Cardiac fibroblast (primary cell): Measurements from ENCODE around the gene FAM222B.
"Not testable (repeated sequence)": the region's sequence is repeated elsewhere in the genome, so short reads cannot be mapped to it uniquely, and the experiment has no call there.

ENCODE experiments used
- DNase-seq, 2 donors: peaks; one replicate each; pipeline versions ENCODE4 v3.0.0 to v3.0.0-alpha.2; 2010; ENCODE audit warnings: low read depth in 2 of 2
- H3K4me3 ChIP-seq, 2 donors: replicated peaks in 1 of 2; 1 replicate in 1 of 2; 2 replicates in 1 of 2; pipeline ENCODE4 v1.5.1; 2011; ENCODE audit warnings: low read depth in 2 of 2, low read length in 2 of 2, mild to moderate bottlenecking in 2 of 2, moderate library complexity in 1 of 2
- TF ChIP-seq, protein P1 (sequence below): IDR thresholded peaks from one replicate; pipeline ENCODE4 v1.5.1; 2011; ENCODE audit warnings: low read depth, mild to moderate bottlenecking, low read length, inconsistent platforms

The FAM222B gene

DNA sequence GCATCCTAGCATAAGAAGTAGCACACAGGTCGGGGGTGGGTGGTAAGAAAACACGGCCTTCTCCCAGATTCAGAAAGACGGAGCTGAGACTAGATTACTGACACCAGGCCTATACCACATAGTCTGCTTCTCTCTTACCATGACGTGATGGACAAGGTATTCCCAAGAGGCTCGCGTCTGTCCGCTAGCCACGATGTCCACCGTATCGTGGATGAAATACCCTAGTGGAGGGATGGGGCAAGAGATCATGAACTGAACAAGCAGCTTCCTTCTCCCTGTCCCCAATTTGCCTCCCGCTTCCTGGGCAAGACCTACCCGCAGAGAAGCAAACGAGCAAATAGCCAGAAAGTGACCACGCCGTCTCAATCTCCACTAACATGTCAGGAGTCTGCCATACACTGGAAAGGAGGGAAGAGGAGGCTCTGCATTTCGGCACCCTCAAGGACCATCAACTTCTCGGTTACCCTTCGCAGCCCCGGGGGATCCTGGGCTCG lies 117.4 kb downstream of the FAM222B start:
- DNase-seq, result peak; percentile 54 to 70
- peak overlapping the region; percentile 74 to 83 for H3K4me3 ChIP-seq

GRCh38 chr17:28724500-28725165 lies 118.0 kb downstream of the FAM222B start:
- H3K4me3 ChIP-seq, result peak overlapping the region in 1 of 2 donors; percentile 74
- no peak for DNase-seq
- TF ChIP-seq, protein P1, sequence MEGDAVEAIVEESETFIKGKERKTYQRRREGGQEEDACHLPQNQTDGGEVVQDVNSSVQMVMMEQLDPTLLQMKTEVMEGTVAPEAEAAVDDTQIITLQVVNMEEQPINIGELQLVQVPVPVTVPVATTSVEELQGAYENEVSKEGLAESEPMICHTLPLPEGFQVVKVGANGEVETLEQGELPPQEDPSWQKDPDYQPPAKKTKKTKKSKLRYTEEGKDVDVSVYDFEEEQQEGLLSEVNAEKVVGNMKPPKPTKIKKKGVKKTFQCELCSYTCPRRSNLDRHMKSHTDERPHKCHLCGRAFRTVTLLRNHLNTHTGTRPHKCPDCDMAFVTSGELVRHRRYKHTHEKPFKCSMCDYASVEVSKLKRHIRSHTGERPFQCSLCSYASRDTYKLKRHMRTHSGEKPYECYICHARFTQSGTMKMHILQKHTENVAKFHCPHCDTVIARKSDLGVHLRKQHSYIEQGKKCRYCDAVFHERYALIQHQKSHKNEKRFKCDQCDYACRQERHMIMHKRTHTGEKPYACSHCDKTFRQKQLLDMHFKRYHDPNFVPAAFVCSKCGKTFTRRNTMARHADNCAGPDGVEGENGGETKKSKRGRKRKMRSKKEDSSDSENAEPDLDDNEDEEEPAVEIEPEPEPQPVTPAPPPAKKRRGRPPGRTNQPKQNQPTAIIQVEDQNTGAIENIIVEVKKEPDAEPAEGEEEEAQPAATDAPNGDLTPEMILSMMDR, result no peak

More for the DNA sequence above, 117.4 kb downstream of the FAM222B start:
- TF ChIP-seq, protein P1, result no peak

DNA sequence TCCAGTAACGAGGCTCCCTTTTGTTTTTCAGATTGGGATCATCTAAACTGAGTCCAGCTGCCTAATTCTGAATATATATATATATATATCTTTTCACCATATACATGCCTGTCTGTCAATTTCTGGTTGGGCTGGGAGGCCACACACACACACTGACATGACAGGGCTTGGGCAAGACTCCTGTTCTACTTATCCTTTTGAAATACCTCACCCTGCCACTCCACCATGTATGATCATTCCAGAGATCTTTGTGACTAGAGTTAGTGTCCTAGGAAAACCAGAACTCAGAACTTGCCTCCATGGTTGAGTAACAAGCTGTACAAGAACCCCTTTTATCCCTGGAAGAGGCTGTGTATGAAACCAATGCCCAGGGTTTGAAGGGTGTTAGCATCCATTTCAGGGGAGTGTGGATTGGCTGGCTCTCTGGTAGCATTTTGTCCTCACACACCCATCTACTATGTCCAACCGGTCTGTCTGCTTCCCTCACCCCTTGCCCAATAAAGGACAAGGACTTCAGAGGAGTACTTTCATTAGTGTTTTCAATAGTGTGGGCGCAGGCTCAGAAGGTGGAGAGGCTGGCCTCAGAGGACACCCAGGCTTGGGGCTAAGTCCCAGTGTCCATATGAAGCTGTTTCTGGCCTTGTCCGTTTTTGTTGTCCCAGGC lies 118.6 kb downstream of the FAM222B start:
- DNase-seq, H3K4me3 ChIP-seq: not testable (repeated sequence)

GRCh38 chr17:28723159-28723835 lies 119.3 kb downstream of the FAM222B start:
- no peak overlapping the region for H3K4me3 ChIP-seq
- TF ChIP-seq, protein P1, result no peak
- no peak for DNase-seq

DNA sequence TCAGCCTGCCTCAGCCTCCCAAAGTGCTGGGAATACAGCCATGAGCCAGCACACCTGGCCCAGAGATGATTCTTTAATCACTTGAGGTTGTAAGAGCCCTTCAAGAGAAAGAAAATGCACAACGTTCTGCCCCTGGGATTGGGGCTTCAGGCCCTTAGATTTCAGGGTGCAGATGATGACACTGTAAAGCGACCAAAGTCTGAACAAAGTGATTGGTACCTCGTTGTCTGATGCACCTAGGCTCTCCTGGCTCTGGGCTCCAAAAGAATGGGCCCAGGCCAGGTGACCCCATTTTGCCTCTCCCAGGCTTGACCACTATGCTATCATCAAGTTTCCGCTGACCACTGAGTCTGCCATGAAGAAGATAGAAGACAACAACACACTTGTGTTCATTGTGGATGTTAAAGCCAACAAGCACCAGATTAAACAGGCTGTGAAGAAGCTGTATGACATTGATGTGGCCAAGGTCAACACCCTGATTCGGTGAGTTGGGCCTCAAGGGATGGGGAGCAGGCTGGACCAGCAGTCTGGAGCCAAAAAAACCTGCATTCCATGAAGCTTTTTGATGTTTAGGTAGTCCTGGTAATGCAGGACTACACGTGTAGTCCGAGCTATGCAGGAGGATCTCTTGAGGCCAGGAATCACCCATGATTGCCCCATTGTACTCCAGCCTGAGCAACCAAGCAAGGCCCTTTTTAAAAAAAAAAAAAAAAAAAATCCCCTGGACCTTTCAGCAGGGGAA lies 120.0 kb downstream of the FAM222B start:
- TF ChIP-seq, protein P1, result no peak

DNA sequence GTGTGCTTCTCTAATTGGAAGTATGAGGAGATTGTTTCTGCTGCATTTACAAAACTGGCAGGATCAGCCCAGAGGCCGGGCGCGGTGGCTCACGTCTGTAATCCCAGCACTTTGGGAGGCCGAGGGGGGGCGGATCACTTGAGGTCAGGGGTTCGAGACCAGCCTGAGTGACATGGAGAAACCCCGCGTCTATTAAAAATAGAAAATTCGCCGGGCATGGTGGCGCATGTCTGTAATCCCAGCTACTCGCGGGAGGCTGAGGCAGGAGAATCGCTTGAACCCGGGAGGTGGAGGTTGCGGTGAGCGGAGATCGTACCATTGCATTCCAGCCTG lies 121.6 kb downstream of the FAM222B start:
- not testable (repeated sequence) for DNase-seq
- H3K4me3 ChIP-seq, result peak overlapping the region; percentile 96

More for the DNA sequence above, 120.0 kb downstream of the FAM222B start:
- peak overlapping the region in 1 of 2 donors; percentile 24 for H3K4me3 ChIP-seq
- DNase-seq, result no peak

DNA sequence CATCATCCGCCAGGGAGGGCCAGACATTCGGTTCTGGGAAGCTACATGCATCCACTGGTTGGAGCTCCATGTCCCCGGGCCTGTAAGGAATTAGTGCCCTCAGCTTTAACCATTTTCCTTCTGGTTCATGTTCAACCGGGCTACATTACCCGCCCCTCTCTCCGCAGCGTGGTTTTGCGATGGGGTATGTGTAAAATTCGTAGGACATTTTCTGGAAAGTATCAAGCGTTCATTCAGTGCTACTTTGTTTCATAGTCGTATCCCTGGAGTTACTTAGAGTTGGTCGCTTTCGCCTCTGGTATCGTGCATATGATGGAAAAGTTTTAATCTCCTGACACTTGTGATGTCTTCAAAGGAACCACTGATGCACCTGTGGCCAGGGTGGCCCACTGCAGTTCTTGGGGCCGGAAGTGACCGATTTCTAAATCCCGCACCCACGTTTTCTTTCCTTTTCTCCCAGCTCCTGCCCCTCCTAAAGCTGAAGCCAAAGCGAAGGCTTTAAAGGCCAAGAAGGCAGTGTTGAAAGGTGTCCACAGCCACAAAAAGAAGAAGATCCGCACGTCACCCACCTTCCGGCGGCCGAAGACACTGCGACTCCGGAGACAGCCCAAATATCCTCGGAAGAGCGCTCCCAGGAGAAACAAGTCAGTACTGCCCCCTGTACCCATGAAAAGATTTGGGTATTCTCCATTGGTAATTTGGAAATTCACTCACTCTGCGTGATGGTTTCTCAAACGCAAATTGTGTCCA lies 122.2 kb downstream of the FAM222B start:
- DNase-seq, result peak in 1 of 2 donors; percentile 20
- TF ChIP-seq, protein P1, result peak; percentile 19
- H3K4me3 ChIP-seq, result peak overlapping the region; percentile 96
